ENCODE results near the gene FYB2. TPM values are rescaled to one million over a fixed set of nuclear protein-coding genes. Genes with fewer than 3 reads are reported as not detected.
"Not testable (repeated sequence)": the region's sequence is repeated elsewhere in the genome, so short reads cannot be mapped to it uniquely, and the experiment has no call there.

Gene FYB2
- total RNA-seq, 4 donors from 2014 or later = not detected

GRCh38 chr1:56782773-56783172 is 36.4 kb downstream of the FYB2 start:
- no peak for TF ChIP-seq EP300 (IDR thresholded peaks at IDR 0.05)
- TF ChIP-seq, protein P1, sequence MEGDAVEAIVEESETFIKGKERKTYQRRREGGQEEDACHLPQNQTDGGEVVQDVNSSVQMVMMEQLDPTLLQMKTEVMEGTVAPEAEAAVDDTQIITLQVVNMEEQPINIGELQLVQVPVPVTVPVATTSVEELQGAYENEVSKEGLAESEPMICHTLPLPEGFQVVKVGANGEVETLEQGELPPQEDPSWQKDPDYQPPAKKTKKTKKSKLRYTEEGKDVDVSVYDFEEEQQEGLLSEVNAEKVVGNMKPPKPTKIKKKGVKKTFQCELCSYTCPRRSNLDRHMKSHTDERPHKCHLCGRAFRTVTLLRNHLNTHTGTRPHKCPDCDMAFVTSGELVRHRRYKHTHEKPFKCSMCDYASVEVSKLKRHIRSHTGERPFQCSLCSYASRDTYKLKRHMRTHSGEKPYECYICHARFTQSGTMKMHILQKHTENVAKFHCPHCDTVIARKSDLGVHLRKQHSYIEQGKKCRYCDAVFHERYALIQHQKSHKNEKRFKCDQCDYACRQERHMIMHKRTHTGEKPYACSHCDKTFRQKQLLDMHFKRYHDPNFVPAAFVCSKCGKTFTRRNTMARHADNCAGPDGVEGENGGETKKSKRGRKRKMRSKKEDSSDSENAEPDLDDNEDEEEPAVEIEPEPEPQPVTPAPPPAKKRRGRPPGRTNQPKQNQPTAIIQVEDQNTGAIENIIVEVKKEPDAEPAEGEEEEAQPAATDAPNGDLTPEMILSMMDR (IDR thresholded peaks at IDR 0.05) = no peak
- H3K36me3 ChIP-seq = peaks cover 0 to 4% (median 0%) of the 10 kb centered on the region in 4 donors
- H3K27ac ChIP-seq (replicated peaks in 1 of 4) = no peak overlapping the region
- intact Hi-C loops (cut with DNase I) = no loop called here
- H3K9me3 ChIP-seq = no peaks in the 10 kb centered on the region
- no peaks in the 10 kb centered on the region for H3K4me1 ChIP-seq
- no peaks in the 10 kb centered on the region for H3K27me3 ChIP-seq
- H3K4me3 ChIP-seq = no peak overlapping the region
- DNase-seq (ENCODE audit: extremely low spot score) = no peak

DNA sequence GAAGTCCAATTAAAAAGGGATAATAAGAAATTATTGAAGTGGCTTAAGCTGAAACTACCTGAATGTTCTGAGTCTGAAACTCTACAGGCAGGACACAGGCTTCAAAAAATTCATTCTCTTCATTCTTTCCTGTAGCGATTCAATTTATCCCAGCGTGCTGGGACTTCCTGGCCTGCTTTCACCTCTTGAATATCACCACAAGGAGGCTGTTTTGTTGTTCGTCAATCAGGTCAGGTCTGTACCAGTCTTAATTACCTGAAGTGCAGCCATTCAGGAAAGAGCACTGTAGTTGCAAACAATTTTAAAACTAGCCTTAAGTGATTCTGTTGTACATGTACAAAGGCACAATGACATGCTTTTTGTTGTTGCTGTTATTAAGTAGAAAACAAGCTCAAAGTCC is 38.4 kb downstream of the FYB2 start:
- TF ChIP-seq, protein P1 (IDR thresholded peaks at IDR 0.05) = no peak
- no peak for TF ChIP-seq POLR2A (IDR thresholded peaks at IDR 0.05; ENCODE audit: low read depth)
- no peak for TF ChIP-seq POLR2AphosphoS5 (IDR thresholded peaks at IDR 0.05)
- no peak for TF ChIP-seq EP300 (IDR thresholded peaks at IDR 0.05)
- Histone ChIP-seq H3K27ac (replicated peaks in 1 of 4) (no peak overlapping the region), H3K9me3 (no peaks in the 10 kb centered on the region), H3K4me1 (no peaks in the 10 kb centered on the region), H3K36me3 (no peaks in the 10 kb centered on the region), H3K27me3 (no peaks in the 10 kb centered on the region), H3K4me3 (no peak overlapping the region)
- DNase-seq (ENCODE audit: extremely low spot score) = no peak
- intact Hi-C loops (cut with DNase I) = no loop called here
- WGBS = 77% methylated on average over 3 of the region's 3 CpGs

DNA sequence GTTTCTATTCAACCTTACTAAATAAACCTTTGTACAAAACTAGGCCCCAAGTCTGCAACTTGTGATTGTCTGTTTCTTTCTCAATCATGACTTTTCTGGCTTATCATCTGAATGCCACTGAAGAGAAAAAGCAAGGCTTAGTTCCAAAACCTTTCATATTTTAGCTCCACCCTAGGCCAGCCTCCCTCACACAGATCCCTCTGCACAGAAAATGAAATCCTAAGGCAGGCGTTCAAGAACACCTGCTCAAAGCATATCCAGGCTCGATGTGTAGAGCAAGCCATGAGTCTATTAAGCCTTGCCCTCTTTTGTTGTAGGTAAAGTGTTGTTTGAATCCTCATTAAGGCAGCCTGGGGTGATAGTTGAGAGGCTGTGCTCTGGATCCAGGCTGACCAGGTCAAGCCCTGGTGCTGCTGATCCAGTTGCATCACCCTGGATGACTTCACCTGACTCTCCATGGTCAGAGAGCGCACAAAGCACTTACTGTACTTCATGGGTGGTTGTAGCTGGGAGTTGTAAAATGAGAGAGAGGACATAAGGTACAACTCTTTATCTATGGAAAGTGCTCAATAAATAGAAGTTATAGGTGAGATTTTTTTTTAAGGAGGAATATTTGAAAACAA is 39.0 kb downstream of the FYB2 start:
- Histone ChIP-seq H3K36me3 (no peaks in the 10 kb centered on the region), H3K4me1 (no peaks in the 10 kb centered on the region), H3K9me3 (no peaks in the 10 kb centered on the region), H3K27ac (replicated peaks in 1 of 4) (no peak overlapping the region), H3K4me3 (no peak overlapping the region), H3K27me3 (no peaks in the 10 kb centered on the region)
- DNase-seq (ENCODE audit: extremely low spot score) = no peak
- intact Hi-C loops (cut with DNase I) = no loop called here
- WGBS = 59% methylated on average over 3 of the region's 3 CpGs
- TF ChIP-seq POLR2AphosphoS5 (IDR thresholded peaks at IDR 0.05) = no peak

DNA sequence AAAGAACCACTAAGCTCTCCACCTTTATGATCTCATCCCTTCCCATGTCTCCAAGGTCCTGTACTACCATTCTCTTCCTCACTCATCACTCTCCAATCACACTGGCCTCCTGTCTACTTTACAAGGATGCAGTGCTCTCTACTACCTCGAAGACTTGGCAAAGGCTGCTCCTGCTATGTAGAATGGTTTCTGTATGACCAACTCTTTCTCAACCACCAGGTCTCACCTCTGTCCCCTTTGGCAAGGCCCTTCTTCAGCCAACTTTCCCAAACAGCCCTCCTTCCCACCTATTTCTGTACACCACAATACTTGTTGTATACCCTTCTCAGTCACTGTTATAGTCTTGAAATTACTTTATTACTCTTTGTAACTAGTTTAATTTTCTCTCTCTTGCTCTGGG is 41.2 kb downstream of the FYB2 start:
- Histone ChIP-seq H3K4me1 (no peaks in the 10 kb centered on the region), H3K27ac (replicated peaks in 1 of 4) (no peak overlapping the region), H3K36me3 (peaks cover 0 to 4% (median 0%) of the 10 kb centered on the region in 4 donors), H3K27me3 (no peaks in the 10 kb centered on the region), H3K9me3 (no peaks in the 10 kb centered on the region), H3K4me3 (no peak overlapping the region)
- TF ChIP-seq, protein P1 (IDR thresholded peaks at IDR 0.05) = no peak
- TF ChIP-seq POLR2AphosphoS5 (IDR thresholded peaks at IDR 0.05) (no peak), EP300 (IDR thresholded peaks at IDR 0.05) (no peak), POLR2A (IDR thresholded peaks at IDR 0.05; ENCODE audit: low read depth) (no peak)
- DNase-seq (ENCODE audit: extremely low spot score) = no peak
- WGBS = 88% methylated on average over 1 of the region's 1 CpG
- intact Hi-C loops (cut with DNase I) = no loop called here

DNA sequence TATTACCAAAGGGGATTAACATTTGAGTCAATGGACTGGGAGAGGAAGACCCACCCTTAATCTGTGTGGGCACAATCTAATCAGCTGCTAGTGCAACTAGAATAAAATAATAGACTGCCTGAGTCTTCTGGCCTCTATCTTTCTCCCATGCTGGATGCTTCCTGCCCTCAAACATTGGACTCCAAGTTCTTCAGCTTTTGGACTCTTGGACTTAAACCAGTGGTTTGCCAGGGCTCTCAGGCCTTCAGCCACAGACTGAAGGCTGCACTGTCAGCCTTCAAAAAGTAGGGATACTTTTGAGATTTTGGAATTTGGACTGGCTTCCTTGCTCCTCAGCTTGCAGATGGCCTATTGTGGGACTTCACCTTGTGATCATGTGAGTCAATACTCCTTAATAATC is 44.5 kb downstream of the FYB2 start:
- H3K4me3 ChIP-seq; H3K36me3 ChIP-seq; intact Hi-C loops (cut with DNase I); H3K9me3 ChIP-seq; H3K4me1 ChIP-seq; DNase-seq (ENCODE audit: extremely low spot score); H3K27ac ChIP-seq (replicated peaks in 1 of 4); H3K27me3 ChIP-seq: not testable (repeated sequence)

- DNase-seq (ENCODE audit: extremely low spot score) = no peak
- intact Hi-C loops (cut with DNase I) = no loop called here
- no peak for TF ChIP-seq POLR2A (IDR thresholded peaks at IDR 0.05; ENCODE audit: low read depth)
- no peak for TF ChIP-seq EP300 (IDR thresholded peaks at IDR 0.05)
- TF ChIP-seq POLR2AphosphoS5 (IDR thresholded peaks at IDR 0.05) = no peak
- H3K27ac ChIP-seq (replicated peaks in 1 of 4) = no peak overlapping the region
- H3K4me3 ChIP-seq = no peak overlapping the region
- H3K27me3 ChIP-seq = no peaks in the 10 kb centered on the region
- peaks cover 0 to 7% (median 0%) of the 10 kb centered on the region in 4 donors for H3K36me3 ChIP-seq
- H3K4me1 ChIP-seq = no peaks in the 10 kb centered on the region
- 88% methylated on average over 6 of the region's 6 CpGs for WGBS
- H3K9me3 ChIP-seq = no peaks in the 10 kb centered on the region
Observed at GRCh38 chr1:56774067-56774609, 45.1 kb downstream of the FYB2 start.

All from esophagus muscularis mucosa (tissue), 4 donors.